B cell (primary cell): Measurements from ENCODE around the gene ATRNL1. TPM values are rescaled to one million over a fixed set of nuclear protein-coding genes. Genes with fewer than 3 reads are reported as not detected.

Experiments used
- ATAC-seq: fragments of 200-7000 bp; cut with Tn5 transposase; one replicate; pipeline ENCODE4 v1.10.0; 2021; ENCODE audit warnings: low read depth, mild to moderate bottlenecking, moderate number of reproducible peaks, moderate library complexity
- CTCF ChIA-PET: fragments of 350-600 bp; sonication (Branson Sonifier 250); formaldehyde crosslinking; loops from one replicate; lab custom pipeline; 2021; ENCODE audit warnings: antibody characterized with exemption, inconsistent platforms; lab: Charles Lee
- POLR2A ChIA-PET: fragments of 350-600 bp; sonication (Branson Sonifier 250); formaldehyde crosslinking; loops from one replicate; lab custom pipeline; 2021; ENCODE audit warnings: antibody characterized with exemption; lab: Charles Lee
- DNase-seq: peaks from one replicate; pipeline ENCODE4 v3.0.0; 2013
- H2AFZ ChIP-seq: 2 replicates; pipeline ENCODE4 v1.6.1; 2012; ENCODE audit warnings: mild to moderate bottlenecking, low read depth, low read length; ENCODE audit not compliant: insufficient read depth, poor library complexity, severe bottlenecking
- H3K27ac ChIP-seq, 2 donors: 1 replicate in 1 of 2; 2 replicates in 1 of 2; pipeline ENCODE4 v1.5.1; 2012 to 2013; ENCODE audit warnings: low read length in 2 of 2, mild to moderate bottlenecking in 2 of 2, moderate library complexity in 1 of 2
- H3K27me3 ChIP-seq, 4 experiments: fragments of 200-600 bp in 1 of 4; sonication (generic) in 1 of 4; replicated peaks in 1 of 4; 1 replicate in 2 of 4; 2 replicates in 2 of 4; pipeline versions ENCODE4 v1.6.1 to v1.7.0; 2013 to 2016; ENCODE audit warnings: low read length in 3 of 4, mild to moderate bottlenecking in 2 of 4, mixed read lengths in 1 of 4, moderate library complexity in 1 of 4; ENCODE audit not compliant: insufficient read depth in 4 of 4, control insufficient read depth in 3 of 4; ENCODE audit errors: control extremely low read depth in 1 of 4
- H3K36me3 ChIP-seq, 2 experiments: replicated peaks in 1 of 2; 1 replicate in 1 of 2; 2 replicates in 1 of 2; pipeline versions ENCODE4 v1.6.1 to v1.7.1; 2013; ENCODE audit warnings: low read length in 1 of 2; ENCODE audit not compliant: insufficient read depth in 2 of 2, control insufficient read depth in 1 of 2; ENCODE audit errors: control extremely low read depth in 1 of 2, extremely low read depth in 1 of 2
- H3K4me1 ChIP-seq, 2 donors: fragments of 200-600 bp in 1 of 2; sonication (generic) in 1 of 2; 1 replicate in 1 of 2; 2 replicates in 1 of 2; pipeline versions ENCODE4 v1.5.1 to v1.6.1; 2013 to 2017; ENCODE audit warnings: low read length in 2 of 2; ENCODE audit not compliant: control insufficient read depth in 2 of 2, insufficient read depth in 2 of 2
- H3K4me2 ChIP-seq: replicated peaks from 2 replicates; pipeline ENCODE3; 2012; ENCODE audit warnings: mild to moderate bottlenecking, low read depth, low read length; ENCODE audit not compliant: poor library complexity, severe bottlenecking
- H3K4me3 ChIP-seq, 5 experiments: fragments of 200-600 bp in 1 of 5; sonication (generic) in 1 of 5; 1 replicate in 3 of 5; 2 replicates in 2 of 5; pipeline versions ENCODE4 v1.5.1 to v1.7.0; 2011 to 2016; ENCODE audit warnings: low read length in 4 of 5, mild to moderate bottlenecking in 4 of 5, low read depth in 2 of 5, control low read depth in 1 of 5, moderate library complexity in 1 of 5; ENCODE audit not compliant: insufficient read depth in 1 of 5; ENCODE audit errors: control extremely low read depth in 1 of 5, extremely low read depth in 1 of 5
- H3K79me2 ChIP-seq: fragments of 200-600 bp; sonication (generic); one replicate; pipeline ENCODE4 v1.6.0; 2016; ENCODE audit warnings: low read length; ENCODE audit not compliant: control insufficient read depth, insufficient read depth
- H3K9ac ChIP-seq: fragments of 200-600 bp; sonication (generic); 2 replicates; pipeline ENCODE4 v1.6.1; 2017; ENCODE audit warnings: mild to moderate bottlenecking, low read length, moderate library complexity
- H3K9me3 ChIP-seq, 3 donors: one replicate each; pipeline versions ENCODE4 v1.6.1 to v1.7.1; 2013; ENCODE audit warnings: low read length in 2 of 3; ENCODE audit not compliant: control insufficient read depth in 2 of 3, insufficient read depth in 1 of 3; ENCODE audit errors: control extremely low read depth in 1 of 3
- H4K20me1 ChIP-seq: 2 replicates; pipeline ENCODE4 v1.6.0; 2012; ENCODE audit warnings: mild to moderate bottlenecking, low read length; ENCODE audit not compliant: insufficient read depth, control insufficient read depth, poor library complexity, severe bottlenecking
- H3K27ac Mint-ChIP-seq: one replicate; pipeline ENCODE4 v1.8.0; 2021; ENCODE audit warnings: mixed read lengths
- H3K27me3 Mint-ChIP-seq: one replicate; pipeline ENCODE4 v1.8.0; 2021; ENCODE audit warnings: mixed read lengths
- H3K4me1 Mint-ChIP-seq: one replicate; pipeline ENCODE4 v1.8.0; 2021; ENCODE audit warnings: mixed read lengths
- H3K4me3 Mint-ChIP-seq: one replicate; pipeline ENCODE4 v1.8.0; 2021; ENCODE audit warnings: mixed read lengths
- H3K9me3 Mint-ChIP-seq: one replicate; pipeline ENCODE4 v1.8.0; 2022; ENCODE audit warnings: mixed read lengths; ENCODE audit not compliant: insufficient read depth
- CTCF ChIP-seq: fragments of 200-600 bp; IDR thresholded peaks from one replicate; pipeline ENCODE4 v1.8.0; 2022; ENCODE audit warnings: antibody characterized with exemption, mild to moderate bottlenecking
- EZH2 ChIP-seq: IDR thresholded peaks from 2 replicates; pipeline ENCODE4 v1.6.1; 2012; ENCODE audit warnings: borderline replicate concordance, low read depth, mild to moderate bottlenecking, moderate library complexity, low read length; ENCODE audit not compliant: insufficient read depth, poor library complexity, severe bottlenecking
- WGBS: methylation state at CpG from one replicate; pipeline ENCODE4 v1.1.5; 2013; ENCODE audit warnings: missing lambda C conversion rate; ENCODE audit not compliant: insufficient coverage; 5-methylcytosine and 5-hydroxymethylcytosine counted together
- intact Hi-C: fragments of 100-400 bp; cut with micrococcal nuclease; formaldehyde crosslinking; loops from one replicate; pipeline ENCODE4 v1.10.0; 2022
- polyA plus RNA-seq: library from polyadenylated mRNA; depleted of rRNA; stranded (reverse); fragments of >200 nt; gene quantifications from 2 replicates; pipeline ENCODE4 v1.2.3, GENCODE V29; 2012
- total RNA-seq, 2 donors: library from RNA; stranded (reverse); fragments of 120-200 nt in 1 of 2; gene quantifications; 1 replicate in 1 of 2; 2 replicates in 1 of 2; pipeline versions ENCODE4 v1.2.3 to v1.2.4, GENCODE V29; 2013 to 2022

Gene ATRNL1
- total and polyA plus RNA-seq, 2 donors (not counting 1 experiment from before 2014, with no cell fraction given), result 0.24 to 2.2 TPM

GRCh38 chr10:115818012-115818411 is 724.8 kb downstream of the ATRNL1 start:
- H3K27ac ChIP-seq, result no peak overlapping the region
- no peaks in the 10 kb centered on the region for H3K27me3 ChIP-seq
- no peak overlapping the region for H3K4me3 Mint-ChIP-seq
- no peaks in the 10 kb centered on the region for H4K20me1 ChIP-seq
- H3K27ac Mint-ChIP-seq, result no peak overlapping the region
- 50% methylated on average over 1 of the region's 2 CpGs for WGBS
- H3K27me3 Mint-ChIP-seq, result no peaks in the 10 kb centered on the region
- DNase-seq (no peak), ATAC-seq (no peak)
- no peaks in the 10 kb centered on the region for H3K4me1 Mint-ChIP-seq
- TF ChIP-seq EZH2 (no peak), CTCF (no peak)
- intact Hi-C loops, result no loop called here
- ChIA-PET CTCF (no interaction called here), POLR2A (no interaction called here)
- H3K9me3 ChIP-seq, result no peaks in the 10 kb centered on the region
- H3K4me1 ChIP-seq, result no peaks in the 10 kb centered on the region
- no peak overlapping the region for H2AFZ ChIP-seq
- no peak overlapping the region for H3K4me2 ChIP-seq
- no peak overlapping the region for H3K9ac ChIP-seq
- no peaks in the 10 kb centered on the region for H3K9me3 Mint-ChIP-seq
- no peak overlapping the region for H3K4me3 ChIP-seq
- H3K36me3 ChIP-seq, result no peaks in the 10 kb centered on the region
- no peaks in the 10 kb centered on the region for H3K79me2 ChIP-seq

GRCh38 chr10:115826396-115826795 is 733.2 kb downstream of the ATRNL1 start:
- TF ChIP-seq CTCF (no peak), EZH2 (no peak)
- Histone ChIP-seq H3K4me1 (no peaks in the 10 kb centered on the region), H3K79me2 (no peaks in the 10 kb centered on the region), H3K4me2 (no peak overlapping the region), H3K4me3 (no peak overlapping the region), H3K36me3 (no peaks in the 10 kb centered on the region), H3K27me3 (no peaks in the 10 kb centered on the region), H4K20me1 (no peaks in the 10 kb centered on the region), H3K9ac (no peak overlapping the region), H3K9me3 (peaks cover 0 to 4% (median 0%) of the 10 kb centered on the region in 3 donors), H2AFZ (no peak overlapping the region), H3K27ac (no peak overlapping the region)
- ATAC-seq, result no peak
- Mint-ChIP-seq H3K9me3 (no peaks in the 10 kb centered on the region), H3K4me1 (no peaks in the 10 kb centered on the region), H3K27ac (no peak overlapping the region), H3K4me3 (no peak overlapping the region), H3K27me3 (no peaks in the 10 kb centered on the region)
- CTCF ChIA-PET, result no interaction called here
- DNase-seq, result no peak
- POLR2A ChIA-PET, result no interaction called here
- intact Hi-C loops, result no loop called here
- 92% methylated on average over 6 of the region's 9 CpGs for WGBS
